Mesenchymal stem cell (in vitro differentiated cells and primary cell): Measurements from ENCODE around the gene SLC7A14.

ENCODE experiments used
- DNase-seq: peaks from one replicate; pipeline ENCODE4 v3.0.0-alpha.2; 2013
- H2AFZ ChIP-seq: one replicate; pipeline ENCODE4 v1.6.1; 2013; ENCODE audit warnings: low read depth, mild to moderate bottlenecking, control low read depth, inconsistent platforms, low read length, moderate library complexity
- H2AK5ac ChIP-seq: 2 replicates; pipeline ENCODE4 v1.6.1; 2013; ENCODE audit warnings: low read length, moderate library complexity, mild to moderate bottlenecking, inconsistent platforms; ENCODE audit not compliant: severe bottlenecking
- H2BK120ac ChIP-seq: one replicate; pipeline ENCODE4 v1.6.1; 2013; ENCODE audit warnings: low read depth, mild to moderate bottlenecking, inconsistent platforms, low read length, moderate library complexity
- H2BK12ac ChIP-seq, 2 experiments: one replicate each; pipeline ENCODE4 v1.6.1; 2013; ENCODE audit warnings: inconsistent platforms in 2 of 2, low read length in 2 of 2, mild to moderate bottlenecking in 2 of 2, moderate library complexity in 2 of 2, control low read depth in 1 of 2
- H2BK15ac ChIP-seq: one replicate; pipeline ENCODE4 v1.6.1; 2013; ENCODE audit warnings: mild to moderate bottlenecking, low read depth, inconsistent platforms; ENCODE audit not compliant: poor library complexity, severe bottlenecking
- H2BK5ac ChIP-seq: 2 replicates; pipeline ENCODE4 v1.6.1; 2013; ENCODE audit warnings: low read depth, mild to moderate bottlenecking, low read length, control low read depth, inconsistent platforms; ENCODE audit not compliant: poor library complexity, severe bottlenecking
- H3K14ac ChIP-seq, 2 experiments: one replicate each; pipeline ENCODE4 v1.6.1; 2013; ENCODE audit warnings: inconsistent platforms in 2 of 2, low read length in 2 of 2, control low read depth in 1 of 2, mild to moderate bottlenecking in 1 of 2, moderate library complexity in 1 of 2
- H3K18ac ChIP-seq, 2 experiments: one replicate each; pipeline ENCODE4 v1.6.1; 2013; ENCODE audit warnings: inconsistent platforms in 2 of 2, low read length in 2 of 2, control low read depth in 1 of 2, low read depth in 1 of 2, mild to moderate bottlenecking in 1 of 2
- H3K23ac ChIP-seq, 2 experiments: one replicate each; pipeline ENCODE4 v1.6.1; 2013; ENCODE audit warnings: inconsistent platforms in 2 of 2, low read length in 2 of 2, mild to moderate bottlenecking in 2 of 2, moderate library complexity in 2 of 2, control low read depth in 1 of 2
- H3K27ac ChIP-seq: 2 replicates; pipeline ENCODE4 v1.5.1; 2013; ENCODE audit warnings: mild to moderate bottlenecking, moderate library complexity, low read length, control low read depth, inconsistent platforms; ENCODE audit not compliant: poor library complexity, severe bottlenecking
- H3K27me3 ChIP-seq, 2 experiments: 2 replicates each; pipeline versions ENCODE4 v1.6.1 to v1.7.0; 2013; ENCODE audit warnings: low read length in 2 of 2, mild to moderate bottlenecking in 2 of 2, moderate library complexity in 2 of 2, control low read depth in 1 of 2, inconsistent platforms in 1 of 2; ENCODE audit not compliant: control insufficient read depth in 1 of 2, insufficient read depth in 1 of 2
- H3K36me3 ChIP-seq, 2 experiments: 2 replicates each; pipeline versions ENCODE4 v1.6.1 to v1.7.0; 2013; ENCODE audit warnings: low read length in 2 of 2, control low read depth in 1 of 2, inconsistent platforms in 1 of 2, low read depth in 1 of 2, mild to moderate bottlenecking in 1 of 2; ENCODE audit not compliant: insufficient read depth in 2 of 2, control insufficient read depth in 1 of 2
- H3K4ac ChIP-seq, 2 experiments: one replicate each; pipeline ENCODE4 v1.6.1; 2013; ENCODE audit warnings: inconsistent platforms in 2 of 2, low read length in 2 of 2, mild to moderate bottlenecking in 2 of 2, moderate library complexity in 2 of 2, control low read depth in 1 of 2, low read depth in 1 of 2
- H3K4me1 ChIP-seq: 2 replicates; pipeline ENCODE4 v1.6.1; 2013; ENCODE audit warnings: low read depth, low read length, control low read depth; ENCODE audit not compliant: control insufficient read depth, insufficient read depth
- H3K4me2 ChIP-seq: 2 replicates; pipeline ENCODE4 v1.6.1; 2013; ENCODE audit warnings: low read length, mild to moderate bottlenecking, inconsistent platforms; ENCODE audit not compliant: poor library complexity, severe bottlenecking
- H3K4me3 ChIP-seq, 2 experiments: 2 replicates each; pipeline versions ENCODE4 v1.5.1 to v1.7.0; 2013; ENCODE audit warnings: low read length in 2 of 2, mild to moderate bottlenecking in 2 of 2, control low read depth in 1 of 2, low read depth in 1 of 2; ENCODE audit not compliant: insufficient read depth in 1 of 2
- H3K79me1 ChIP-seq: replicated peaks from 2 replicates; pipeline ENCODE4 v1.6.1; 2013; ENCODE audit warnings: mild to moderate bottlenecking, control low read depth, low read length, inconsistent platforms; ENCODE audit not compliant: poor library complexity, severe bottlenecking
- H3K9ac ChIP-seq: 2 replicates; pipeline ENCODE4 v1.7.0; 2013; ENCODE audit warnings: mild to moderate bottlenecking, low read length, moderate library complexity
- H3K9me3 ChIP-seq: 2 replicates; pipeline ENCODE4 v1.7.0; 2013; ENCODE audit warnings: mild to moderate bottlenecking, low read length; ENCODE audit not compliant: control insufficient read depth
- H4K8ac ChIP-seq: one replicate; pipeline ENCODE4 v1.6.1; 2013; ENCODE audit warnings: inconsistent platforms, mild to moderate bottlenecking, low read length, moderate library complexity
- H4K91ac ChIP-seq: one replicate; pipeline ENCODE4 v1.6.1; 2013; ENCODE audit warnings: mild to moderate bottlenecking, low read length, inconsistent platforms
- WGBS: methylation state at CpG from one replicate; pipeline ENCODE4 v1.1.7; 2013; ENCODE audit warnings: mixed read lengths; 5-methylcytosine and 5-hydroxymethylcytosine counted together

The SLC7A14 gene

GRCh38 chr3:170467571-170468147 lies 118.2 kb downstream of the SLC7A14 start:
- no peak overlapping the region for H4K91ac ChIP-seq
- DNase-seq, result no peak
- H3K79me1 ChIP-seq, result no peaks in the 10 kb centered on the region
- H3K4me2 ChIP-seq, result no peak overlapping the region
- H3K27me3 ChIP-seq, result no peaks in the 10 kb centered on the region
- no peak overlapping the region for H3K23ac ChIP-seq
- H2BK120ac ChIP-seq, result no peak overlapping the region
- no peak overlapping the region for H3K9ac ChIP-seq
- no peak overlapping the region for H2AFZ ChIP-seq
- no peak overlapping the region for H3K4ac ChIP-seq
- no peak overlapping the region for H4K8ac ChIP-seq
- WGBS, result 77% methylated on average over 5 of the region's 7 CpGs
- no peaks in the 10 kb centered on the region for H3K9me3 ChIP-seq
- H3K27ac ChIP-seq, result no peak overlapping the region
- H2BK5ac ChIP-seq, result no peak overlapping the region
- H2BK15ac ChIP-seq, result no peak overlapping the region
- no peak overlapping the region for H2AK5ac ChIP-seq
- peaks cover 0 to 43% of the 10 kb centered on the region in 2 experiments for H3K36me3 ChIP-seq
- no peak overlapping the region for H3K14ac ChIP-seq
- no peak overlapping the region for H2BK12ac ChIP-seq
- H3K18ac ChIP-seq, result no peak overlapping the region
- H3K4me3 ChIP-seq, result no peak overlapping the region
- peaks cover 9% of the 10 kb centered on the region for H3K4me1 ChIP-seq

- DNase-seq, result no peak
- H3K18ac ChIP-seq, result no peak overlapping the region
- no peak overlapping the region for H3K4me2 ChIP-seq
- H3K27me3 ChIP-seq, result no peaks in the 10 kb centered on the region
- no peak overlapping the region for H3K14ac ChIP-seq
- H2AK5ac ChIP-seq, result no peak overlapping the region
- no peak overlapping the region for H2AFZ ChIP-seq
- 89% methylated on average over 14 of the region's 14 CpGs for WGBS
- no peak overlapping the region for H4K91ac ChIP-seq
- no peak overlapping the region for H3K27ac ChIP-seq
- no peak overlapping the region for H3K9ac ChIP-seq
- H3K23ac ChIP-seq, result no peak overlapping the region
- no peak overlapping the region for H2BK120ac ChIP-seq
- H3K9me3 ChIP-seq, result no peaks in the 10 kb centered on the region
- no peak overlapping the region for H2BK5ac ChIP-seq
- no peak overlapping the region for H2BK12ac ChIP-seq
- no peak overlapping the region for H2BK15ac ChIP-seq
- H3K79me1 ChIP-seq, result no peaks in the 10 kb centered on the region
- H3K4me1 ChIP-seq, result peaks cover 9% of the 10 kb centered on the region
- peaks cover 0 to 47% of the 10 kb centered on the region in 2 experiments for H3K36me3 ChIP-seq
- no peak overlapping the region for H3K4me3 ChIP-seq
- H3K4ac ChIP-seq, result peak overlapping the region in 1 of 2 experiments; percentile 43
- H4K8ac ChIP-seq, result no peak overlapping the region
Observed at GRCh38 chr3:170467007-170467406, 118.9 kb downstream of the SLC7A14 start.

DNA sequence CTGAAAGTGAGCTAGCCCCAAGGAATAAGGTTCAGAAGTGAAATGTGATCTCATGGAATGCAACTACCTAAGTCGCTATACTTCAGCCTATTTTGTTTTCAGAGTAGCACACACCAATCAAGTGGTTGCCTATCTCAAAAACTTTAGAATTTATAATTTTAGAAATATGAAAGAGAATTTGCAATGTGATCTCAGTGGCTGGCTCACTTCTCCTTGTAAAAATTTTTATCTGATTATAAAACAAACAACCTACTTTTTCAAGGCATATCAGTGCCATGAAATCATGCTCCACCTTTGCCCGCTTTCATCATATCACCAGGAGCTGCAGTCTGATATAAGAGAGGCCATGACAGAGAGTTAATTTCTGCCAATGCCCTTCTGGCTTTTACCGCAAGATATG lies 119.9 kb downstream of the SLC7A14 start:
- no peak for DNase-seq
- H2AK5ac ChIP-seq, result no peak overlapping the region
- peaks cover 8% of the 10 kb centered on the region for H3K4me1 ChIP-seq
- no peak overlapping the region for H3K27ac ChIP-seq
- no peak overlapping the region for H3K4me2 ChIP-seq
- H2BK15ac ChIP-seq, result no peak overlapping the region
- H3K18ac ChIP-seq, result no peak overlapping the region
- H3K9me3 ChIP-seq, result no peaks in the 10 kb centered on the region
- H3K36me3 ChIP-seq, result peaks cover 0 to 54% of the 10 kb centered on the region in 2 experiments
- no peak overlapping the region for H3K23ac ChIP-seq
- WGBS, result 50% methylated on average over 2 of the region's 3 CpGs
- H3K4me3 ChIP-seq, result no peak overlapping the region
- no peak overlapping the region for H3K9ac ChIP-seq
- H2AFZ ChIP-seq, result no peak overlapping the region
- no peak overlapping the region for H2BK5ac ChIP-seq
- H3K27me3 ChIP-seq, result no peaks in the 10 kb centered on the region
- no peak overlapping the region for H3K4ac ChIP-seq
- H3K14ac ChIP-seq, result no peak overlapping the region
- H3K79me1 ChIP-seq, result no peaks in the 10 kb centered on the region
- H4K8ac ChIP-seq, result no peak overlapping the region
- H4K91ac ChIP-seq, result no peak overlapping the region
- H2BK120ac ChIP-seq, result no peak overlapping the region
- H2BK12ac ChIP-seq, result no peak overlapping the region

DNA sequence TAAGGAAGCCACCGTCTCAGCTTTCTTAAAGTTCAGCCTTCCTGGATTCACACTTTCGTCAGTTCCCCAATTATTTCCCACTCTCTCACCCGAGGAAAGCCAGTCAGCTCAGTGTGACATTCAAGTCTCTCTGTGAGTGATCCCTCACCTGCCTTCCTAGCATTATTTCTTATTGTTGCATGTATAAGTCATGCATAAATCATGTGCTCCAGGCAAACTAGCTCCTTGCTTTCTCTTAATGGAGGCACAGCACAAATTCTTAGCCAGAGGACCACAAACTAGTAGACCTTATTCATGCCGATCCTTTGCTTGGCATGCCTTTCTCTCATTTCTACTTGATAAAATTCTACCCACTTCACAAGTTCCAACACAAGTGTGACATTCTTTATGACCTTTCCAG lies 122.9 kb downstream of the SLC7A14 start:
- H2AFZ ChIP-seq, result no peak overlapping the region
- H3K79me1 ChIP-seq, result no peaks in the 10 kb centered on the region
- H3K4me3 ChIP-seq, result no peak overlapping the region
- H3K4ac ChIP-seq, result no peak overlapping the region
- H3K4me2 ChIP-seq, result no peak overlapping the region
- H4K8ac ChIP-seq, result no peak overlapping the region
- no peaks in the 10 kb centered on the region for H3K27me3 ChIP-seq
- no peak overlapping the region for H3K9ac ChIP-seq
- H2BK5ac ChIP-seq, result no peak overlapping the region
- H2AK5ac ChIP-seq, result no peak overlapping the region
- H2BK120ac ChIP-seq, result no peak overlapping the region
- H3K9me3 ChIP-seq, result no peaks in the 10 kb centered on the region
- H2BK15ac ChIP-seq, result no peak overlapping the region
- 87% methylated on average over 4 of the region's 4 CpGs for WGBS
- DNase-seq, result no peak
- H4K91ac ChIP-seq, result no peak overlapping the region
- H3K18ac ChIP-seq, result no peak overlapping the region
- H3K14ac ChIP-seq, result no peak overlapping the region
- H3K27ac ChIP-seq, result no peak overlapping the region
- H3K4me1 ChIP-seq, result no peaks in the 10 kb centered on the region
- H2BK12ac ChIP-seq, result no peak overlapping the region
- H3K36me3 ChIP-seq, result peaks cover 0 to 58% of the 10 kb centered on the region in 2 experiments
- H3K23ac ChIP-seq, result no peak overlapping the region
